ENCODE data around the gene CST8.

The CST8 gene

GRCh38 chr20:23514848-23515247 is 23.9 kb downstream of the CST8 start:
- no peaks in the 10 kb centered on the region for H3F3A ChIP-seq (ENCODE audit: low read depth)
- H3K9ac ChIP-seq (ENCODE audit: low read depth, low read length, poor library complexity, severe bottlenecking): no peak overlapping the region

GRCh38 chr20:23515250-23515939 is 24.5 kb downstream of the CST8 start:
- H3F3A ChIP-seq (ENCODE audit: low read depth): no peaks in the 10 kb centered on the region
- no peak overlapping the region for H2AFZ ChIP-seq (ENCODE audit: low read length)
- TF ChIP-seq EZH2phosphoT487 (IDR thresholded peaks at IDR 0.05; ENCODE audit: borderline replicate concordance): no peak
- no peak for TF ChIP-seq CTCF (conservative IDR thresholded peaks at IDR 0.05; ENCODE audit: low read length)
- no peaks in the 10 kb centered on the region for H3K36me3 ChIP-seq (ENCODE audit: insufficient read depth, low read length)
- H3K9me2 ChIP-seq (replicated peaks; ENCODE audit: low read depth, low read length): no peaks in the 10 kb centered on the region
- H3K4me2 ChIP-seq (ENCODE audit: low read depth, low read length, poor library complexity, severe bottlenecking): no peak overlapping the region
- H3K79me2 ChIP-seq (ENCODE audit: insufficient read depth, low read length): no peaks in the 10 kb centered on the region
- no peak overlapping the region for H3K9ac ChIP-seq (ENCODE audit: low read depth, low read length, poor library complexity, severe bottlenecking)
- no peaks in the 10 kb centered on the region for H4K20me1 ChIP-seq (ENCODE audit: insufficient read depth, low read length, poor library complexity, severe bottlenecking)
- no peaks in the 10 kb centered on the region for H3K9me3 ChIP-seq (ENCODE audit: insufficient read depth, low read depth, low read length)
- H3K4me1 ChIP-seq (ENCODE audit: insufficient read depth, low read length, poor library complexity, severe bottlenecking): no peaks in the 10 kb centered on the region
- H3K27me3 ChIP-seq (ENCODE audit: insufficient read depth, low read length, poor library complexity, severe bottlenecking): peaks cover 6% of the 10 kb centered on the region
- no peak overlapping the region for H3K4me3 ChIP-seq (ENCODE audit: low read length, poor library complexity, severe bottlenecking)

More at GRCh38 chr20:23514848-23515247, 23.9 kb downstream of the CST8 start:
- Histone ChIP-seq H3K4me3 (ENCODE audit: low read length, poor library complexity, severe bottlenecking) (no peak overlapping the region), H3K36me3 (ENCODE audit: insufficient read depth, low read length) (no peaks in the 10 kb centered on the region), H3K9me3 (ENCODE audit: insufficient read depth, low read depth, low read length) (no peaks in the 10 kb centered on the region), H3K9me2 (replicated peaks; ENCODE audit: low read depth, low read length) (no peaks in the 10 kb centered on the region), H3K4me1 (ENCODE audit: insufficient read depth, low read length, poor library complexity, severe bottlenecking) (no peaks in the 10 kb centered on the region), H2AFZ (ENCODE audit: low read length) (no peak overlapping the region), H3K79me2 (ENCODE audit: insufficient read depth, low read length) (no peaks in the 10 kb centered on the region), H3K4me2 (ENCODE audit: low read depth, low read length, poor library complexity, severe bottlenecking) (no peak overlapping the region), H4K20me1 (ENCODE audit: insufficient read depth, low read length, poor library complexity, severe bottlenecking) (no peaks in the 10 kb centered on the region), H3K27me3 (ENCODE audit: insufficient read depth, low read length, poor library complexity, severe bottlenecking) (peaks cover 6% of the 10 kb centered on the region)
- TF ChIP-seq EZH2phosphoT487 (IDR thresholded peaks at IDR 0.05; ENCODE audit: borderline replicate concordance) (no peak), CTCF (conservative IDR thresholded peaks at IDR 0.05; ENCODE audit: low read length) (no peak)

- H3F3A ChIP-seq (ENCODE audit: low read depth): no peaks in the 10 kb centered on the region
- H3K9ac ChIP-seq (ENCODE audit: low read depth, low read length, poor library complexity, severe bottlenecking): no peak overlapping the region
- H3K4me2 ChIP-seq (ENCODE audit: low read depth, low read length, poor library complexity, severe bottlenecking): no peak overlapping the region
- H3K79me2 ChIP-seq (ENCODE audit: insufficient read depth, low read length): no peaks in the 10 kb centered on the region
- H3K27me3 ChIP-seq (ENCODE audit: insufficient read depth, low read length, poor library complexity, severe bottlenecking): no peaks in the 10 kb centered on the region
- H4K20me1 ChIP-seq (ENCODE audit: insufficient read depth, low read length, poor library complexity, severe bottlenecking): no peaks in the 10 kb centered on the region
- H3K36me3 ChIP-seq (ENCODE audit: insufficient read depth, low read length): no peaks in the 10 kb centered on the region
- no peaks in the 10 kb centered on the region for H3K4me1 ChIP-seq (ENCODE audit: insufficient read depth, low read length, poor library complexity, severe bottlenecking)
- H2AFZ ChIP-seq (ENCODE audit: low read length): no peak overlapping the region
- H3K9me3 ChIP-seq (ENCODE audit: insufficient read depth, low read depth, low read length): no peaks in the 10 kb centered on the region
- no peak overlapping the region for H3K4me3 ChIP-seq (ENCODE audit: low read length, poor library complexity, severe bottlenecking)
- TF ChIP-seq EZH2phosphoT487 (IDR thresholded peaks at IDR 0.05; ENCODE audit: borderline replicate concordance): no peak
- no peaks in the 10 kb centered on the region for H3K9me2 ChIP-seq (replicated peaks; ENCODE audit: low read depth, low read length)
These were observed 26.8 kb downstream of the CST8 start for GRCh38 chr20:23517719-23518118.

GRCh38 chr20:23519556-23519955 is 28.6 kb downstream of the CST8 start:
- H3K4me2 ChIP-seq (ENCODE audit: low read depth, low read length, poor library complexity, severe bottlenecking): no peak overlapping the region
- no peaks in the 10 kb centered on the region for H3F3A ChIP-seq (ENCODE audit: low read depth)
- H4K20me1 ChIP-seq (ENCODE audit: insufficient read depth, low read length, poor library complexity, severe bottlenecking): no peaks in the 10 kb centered on the region
- H3K9me2 ChIP-seq (replicated peaks; ENCODE audit: low read depth, low read length): no peaks in the 10 kb centered on the region
- no peak overlapping the region for H3K9ac ChIP-seq (ENCODE audit: low read depth, low read length, poor library complexity, severe bottlenecking)
- H3K79me2 ChIP-seq (ENCODE audit: insufficient read depth, low read length): no peaks in the 10 kb centered on the region
- no peak overlapping the region for H2AFZ ChIP-seq (ENCODE audit: low read length)
- TF ChIP-seq EZH2phosphoT487 (IDR thresholded peaks at IDR 0.05; ENCODE audit: borderline replicate concordance) (no peak), CTCF (conservative IDR thresholded peaks at IDR 0.05; ENCODE audit: low read length) (no peak)
- no peaks in the 10 kb centered on the region for H3K9me3 ChIP-seq (ENCODE audit: insufficient read depth, low read depth, low read length)
- H3K36me3 ChIP-seq (ENCODE audit: insufficient read depth, low read length): no peaks in the 10 kb centered on the region
- H3K4me1 ChIP-seq (ENCODE audit: insufficient read depth, low read length, poor library complexity, severe bottlenecking): no peaks in the 10 kb centered on the region
- H3K4me3 ChIP-seq (ENCODE audit: low read length, poor library complexity, severe bottlenecking): no peak overlapping the region
- H3K27me3 ChIP-seq (ENCODE audit: insufficient read depth, low read length, poor library complexity, severe bottlenecking): no peaks in the 10 kb centered on the region

Data from Loucy (cell line).